ENCODE data around the gene BCOR.

DNA sequence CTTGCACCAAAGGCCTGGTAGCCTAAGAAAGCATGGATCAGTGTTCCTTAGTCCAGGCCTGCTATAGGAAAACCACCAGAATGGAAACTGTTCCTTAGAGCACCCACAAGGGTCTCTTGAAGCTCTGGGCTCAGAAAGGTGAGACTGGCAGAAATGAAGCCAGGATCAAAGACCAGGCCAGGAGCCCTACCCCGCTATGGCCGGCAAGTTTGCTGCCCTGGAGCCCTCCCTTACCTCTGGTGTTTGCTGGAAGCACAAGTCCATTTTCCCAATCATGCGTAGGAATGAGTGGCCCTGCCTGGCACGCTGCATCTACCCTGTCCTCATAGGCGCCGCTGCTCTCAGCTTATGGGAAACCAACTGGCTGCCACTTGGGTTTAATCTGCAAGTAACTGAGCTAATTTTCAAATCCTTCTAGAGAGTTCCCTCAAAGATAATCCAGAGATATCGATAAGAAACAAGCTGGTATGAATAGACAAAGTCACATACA lies 37.4 kb downstream of the BCOR start:
- TF ChIP-seq, protein P1, sequence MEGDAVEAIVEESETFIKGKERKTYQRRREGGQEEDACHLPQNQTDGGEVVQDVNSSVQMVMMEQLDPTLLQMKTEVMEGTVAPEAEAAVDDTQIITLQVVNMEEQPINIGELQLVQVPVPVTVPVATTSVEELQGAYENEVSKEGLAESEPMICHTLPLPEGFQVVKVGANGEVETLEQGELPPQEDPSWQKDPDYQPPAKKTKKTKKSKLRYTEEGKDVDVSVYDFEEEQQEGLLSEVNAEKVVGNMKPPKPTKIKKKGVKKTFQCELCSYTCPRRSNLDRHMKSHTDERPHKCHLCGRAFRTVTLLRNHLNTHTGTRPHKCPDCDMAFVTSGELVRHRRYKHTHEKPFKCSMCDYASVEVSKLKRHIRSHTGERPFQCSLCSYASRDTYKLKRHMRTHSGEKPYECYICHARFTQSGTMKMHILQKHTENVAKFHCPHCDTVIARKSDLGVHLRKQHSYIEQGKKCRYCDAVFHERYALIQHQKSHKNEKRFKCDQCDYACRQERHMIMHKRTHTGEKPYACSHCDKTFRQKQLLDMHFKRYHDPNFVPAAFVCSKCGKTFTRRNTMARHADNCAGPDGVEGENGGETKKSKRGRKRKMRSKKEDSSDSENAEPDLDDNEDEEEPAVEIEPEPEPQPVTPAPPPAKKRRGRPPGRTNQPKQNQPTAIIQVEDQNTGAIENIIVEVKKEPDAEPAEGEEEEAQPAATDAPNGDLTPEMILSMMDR (IDR thresholded peaks at IDR 0.05): no peak
- no peak for TF ChIP-seq POLR2A (IDR thresholded peaks at IDR 0.05)

Measured in heart left ventricle (tissue), 13 donors.